Stimulated activated CD4-positive, alpha-beta T cell treated with anti-CD3 and anti-CD28 coated beads, Interleukin-15, amount 100 ng/mL, for 24 hours (primary cell): ENCODE results near the gene NHSL2.

ENCODE experiments used
- DNase-seq: peaks from one replicate; pipeline ENCODE4 v3.0.0-alpha.2; 2020

NHSL2 gene

DNA sequence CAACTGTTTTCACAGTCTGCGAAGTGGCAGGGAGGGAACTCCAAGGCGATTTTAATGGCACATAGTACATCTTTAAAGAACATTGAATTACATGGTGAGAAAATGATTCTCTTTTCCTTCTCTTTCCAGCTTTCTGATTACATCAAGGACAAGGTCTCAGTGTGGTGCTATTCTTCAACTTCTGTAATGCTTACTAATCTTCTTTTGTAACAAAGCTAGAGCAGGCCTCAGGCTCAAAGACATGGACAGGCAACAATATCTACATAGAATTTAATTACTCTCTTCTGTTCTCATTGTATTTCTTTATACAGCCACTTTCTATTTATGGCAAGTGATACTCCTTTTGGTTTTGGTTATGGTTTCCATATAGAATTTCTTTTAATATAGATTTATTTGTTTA, 172.6 kb downstream of the NHSL2 start:
- DNase-seq, result no peak

DNA sequence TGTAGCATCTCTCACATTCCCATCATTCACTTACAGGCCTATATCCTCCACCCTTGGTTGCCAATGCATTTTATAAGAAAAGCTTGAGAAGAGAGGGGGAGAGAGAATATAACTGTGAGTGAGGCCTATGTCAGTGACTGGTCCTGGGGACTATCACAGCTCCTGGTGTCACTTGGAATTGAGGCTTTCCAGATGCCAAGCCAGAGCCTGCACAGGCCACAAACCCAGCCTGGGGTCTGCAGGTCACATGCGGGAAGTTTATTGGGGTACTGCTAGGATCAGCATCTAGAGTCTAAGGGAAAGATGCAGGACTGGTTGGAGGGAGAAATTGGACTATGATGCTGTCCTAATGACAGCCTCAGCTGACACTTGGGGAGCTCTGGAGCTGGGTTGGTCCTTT, 173.5 kb downstream of the NHSL2 start:
- DNase-seq, result no peak

DNA sequence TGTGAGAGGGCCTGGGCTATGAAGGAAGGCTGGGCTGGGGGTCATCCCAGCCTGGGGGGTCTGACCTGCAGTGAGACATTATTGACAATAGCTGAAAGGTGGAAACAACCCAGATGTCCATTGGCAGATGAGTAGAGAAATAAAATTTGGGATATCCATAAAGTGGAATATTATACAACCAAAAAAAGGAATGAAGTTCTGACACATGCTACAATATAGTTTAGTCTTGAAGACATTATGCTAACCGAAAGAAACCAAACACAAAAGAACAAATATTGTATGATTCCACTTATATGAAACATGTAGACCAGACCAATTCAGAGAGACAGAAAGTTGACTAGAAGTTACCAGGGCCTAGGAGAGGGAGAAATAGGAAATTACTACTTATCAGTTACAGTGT, 176.3 kb downstream of the NHSL2 start:
- no peak for DNase-seq

DNA sequence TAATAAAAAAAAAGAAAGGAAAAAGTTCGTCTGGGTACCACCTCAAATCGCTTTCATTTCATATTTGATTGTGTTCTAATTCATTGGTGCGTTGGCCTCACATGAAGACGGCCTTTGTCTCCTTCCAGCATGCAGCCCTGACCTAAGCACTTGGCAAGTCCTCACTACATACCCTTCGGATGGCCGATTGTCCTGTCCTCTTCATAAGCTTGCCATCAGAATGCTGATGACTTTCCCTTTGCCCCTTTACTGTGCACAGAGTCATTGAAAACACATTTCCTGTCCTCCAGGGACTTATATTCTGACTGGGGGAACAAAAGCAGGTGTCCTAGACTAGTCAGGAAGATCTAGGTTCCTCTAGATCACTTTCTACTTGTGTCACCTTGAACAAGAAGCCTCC, 178.1 kb downstream of the NHSL2 start:
- no peak for DNase-seq

DNA sequence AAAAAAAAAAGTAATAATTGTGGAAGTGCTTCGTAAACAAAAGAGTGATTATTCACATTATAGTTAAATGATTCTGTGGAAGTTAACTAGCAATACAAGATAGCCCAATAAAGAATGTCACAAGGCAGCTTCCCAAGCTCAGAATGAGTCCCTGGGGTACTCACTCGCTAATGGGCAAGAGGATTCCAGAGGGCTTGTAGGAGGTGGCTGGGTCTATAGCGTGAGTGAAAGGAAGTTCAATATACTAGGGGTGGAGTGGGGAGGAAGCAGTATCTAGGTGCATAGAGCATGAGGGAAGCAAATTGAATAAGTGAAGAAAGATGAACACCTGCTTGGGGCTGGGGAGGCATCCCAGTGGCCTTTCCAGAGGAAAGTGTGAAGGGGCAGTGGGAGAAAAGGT, 178.6 kb downstream of the NHSL2 start:
- no peak for DNase-seq

DNA sequence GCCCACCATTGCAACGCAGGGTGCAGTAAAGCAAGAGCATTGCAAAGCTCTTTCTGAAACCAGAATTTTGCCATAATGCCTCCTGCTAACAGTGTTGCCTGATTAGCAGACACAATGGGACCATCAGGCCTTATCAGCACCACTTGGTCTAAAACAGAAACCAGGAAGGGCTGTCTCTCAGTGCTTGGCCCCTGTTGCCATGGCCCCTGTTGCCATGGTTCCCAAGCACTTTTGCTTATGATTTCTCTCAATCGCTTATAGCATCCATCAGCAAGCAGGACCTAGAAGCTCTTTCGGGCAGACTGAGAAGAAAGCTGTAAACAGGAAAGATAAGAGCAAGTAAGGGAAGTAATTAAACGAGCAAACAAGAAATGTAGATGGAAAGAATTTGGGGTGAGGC, 184.2 kb downstream of the NHSL2 start:
- DNase-seq, result peak; percentile 45

DNA sequence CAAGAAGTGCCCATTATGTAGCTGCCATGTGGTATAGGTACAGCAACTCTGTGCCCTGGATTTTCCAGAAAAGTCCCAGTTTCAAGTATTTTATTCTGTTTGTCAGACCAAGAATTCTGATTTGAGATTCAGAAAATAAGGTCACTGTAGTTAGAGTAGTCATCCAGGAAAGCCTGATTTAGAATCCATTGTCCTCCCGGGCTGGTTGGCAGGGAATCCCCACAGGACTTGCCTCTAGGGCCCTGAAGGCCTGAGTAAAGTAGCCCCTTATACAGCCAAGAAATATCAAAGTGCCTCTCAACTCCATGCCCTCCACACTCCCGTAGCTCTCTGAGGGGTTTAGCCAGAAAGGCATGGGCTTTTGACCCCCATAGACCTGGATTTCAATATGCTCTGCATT, 184.7 kb downstream of the NHSL2 start:
- no peak for DNase-seq

DNA sequence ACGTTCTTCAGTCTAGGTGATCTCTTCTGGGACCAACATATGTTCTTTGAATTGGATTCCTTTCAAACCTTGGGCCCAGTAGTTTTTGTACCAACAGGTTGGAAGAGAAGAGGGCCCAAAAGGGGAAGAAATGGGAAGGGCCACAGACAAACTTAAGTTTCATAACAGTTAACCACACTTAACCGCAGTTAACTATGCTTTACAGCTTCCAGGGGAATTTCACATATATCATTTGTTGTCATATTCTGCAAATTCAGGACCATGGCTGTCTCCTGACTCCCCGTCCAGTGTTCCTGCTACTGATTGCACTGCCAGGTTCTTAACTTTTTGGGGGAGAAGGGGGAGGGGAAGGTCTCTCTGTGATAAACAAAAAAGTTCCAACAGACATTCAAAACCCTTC, 186.5 kb downstream of the NHSL2 start:
- DNase-seq, result no peak

DNA sequence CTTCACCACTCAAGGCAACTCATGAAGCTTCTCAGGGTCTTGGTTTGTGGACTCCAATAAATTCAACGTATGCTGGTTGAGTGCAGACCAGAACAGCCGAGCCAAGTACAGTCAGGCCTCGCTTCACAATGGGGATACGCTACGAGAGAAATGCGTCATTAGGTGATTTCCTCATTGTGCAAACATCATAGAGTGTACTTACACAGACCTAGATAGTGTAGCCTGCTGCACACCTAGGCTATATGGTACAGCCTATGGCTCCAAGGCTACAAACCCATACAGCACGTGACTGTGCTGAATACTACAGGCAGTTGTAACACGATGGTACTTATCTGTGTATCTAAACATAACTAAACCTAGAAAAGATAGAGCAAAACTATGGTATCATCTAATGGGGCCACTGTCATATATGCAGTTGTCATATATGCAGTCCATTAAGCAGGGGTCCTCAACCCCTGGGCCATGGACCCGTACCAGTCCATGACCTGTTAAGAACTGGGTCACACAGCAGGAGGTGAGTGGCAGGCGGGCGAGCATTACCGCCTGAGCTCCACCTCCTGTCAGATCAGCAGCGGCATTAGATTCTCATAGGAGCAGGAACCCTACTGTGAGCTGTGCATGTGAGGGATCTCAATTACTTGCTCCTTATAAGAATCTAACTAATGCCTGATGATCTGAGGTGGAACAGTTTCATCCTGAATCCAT, 189.6 kb downstream of the NHSL2 start:
- no peak for DNase-seq

DNA sequence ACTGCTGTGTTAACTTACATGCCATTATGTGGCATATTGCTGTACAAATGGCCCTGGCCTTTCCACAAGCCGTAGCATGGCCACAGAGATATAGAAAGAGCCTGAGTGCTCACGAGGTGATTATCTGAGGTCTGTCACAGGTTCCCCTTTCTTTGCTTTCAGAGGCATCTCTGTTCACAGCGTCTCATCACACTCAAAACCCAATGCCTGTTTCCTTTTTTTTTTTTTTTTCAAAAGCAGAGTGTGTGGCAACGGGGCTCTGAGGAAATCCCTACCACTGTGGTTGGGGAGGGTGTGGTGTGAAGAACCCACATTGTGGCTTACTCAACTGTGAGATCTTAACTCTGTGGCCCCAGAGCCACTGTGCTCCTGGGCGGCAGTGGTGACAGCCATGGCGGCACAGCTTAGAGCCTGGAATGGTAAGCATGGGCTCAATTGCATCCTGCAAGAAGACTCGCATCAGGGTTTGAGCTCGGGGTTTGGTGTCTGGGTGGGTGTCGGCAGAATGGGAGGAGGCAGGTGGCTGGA, 190.2 kb downstream of the NHSL2 start:
- peak; percentile 70 for DNase-seq

DNA sequence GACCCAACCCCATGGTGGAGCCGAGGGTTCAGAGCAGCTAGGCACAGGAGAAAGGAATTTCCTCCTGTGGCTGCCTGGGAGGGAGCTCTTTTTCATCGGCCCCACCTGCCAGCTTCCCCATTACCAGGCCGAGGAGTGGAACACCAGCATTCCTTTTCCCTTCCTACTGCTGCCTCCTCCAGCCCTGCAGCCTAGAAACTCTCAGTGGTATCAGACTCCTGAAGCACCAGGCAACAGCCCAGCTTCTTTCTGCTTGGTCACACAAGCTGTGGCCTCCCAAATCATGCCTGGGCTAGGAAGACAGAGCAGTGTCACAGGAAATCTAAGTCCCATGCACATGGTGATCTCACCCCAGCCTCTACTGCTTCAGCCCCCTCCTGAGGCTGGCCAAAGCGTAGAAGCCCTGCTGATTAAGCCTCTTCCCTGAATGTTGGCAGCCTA, 191.0 kb downstream of the NHSL2 start:
- DNase-seq, result no peak

DNA sequence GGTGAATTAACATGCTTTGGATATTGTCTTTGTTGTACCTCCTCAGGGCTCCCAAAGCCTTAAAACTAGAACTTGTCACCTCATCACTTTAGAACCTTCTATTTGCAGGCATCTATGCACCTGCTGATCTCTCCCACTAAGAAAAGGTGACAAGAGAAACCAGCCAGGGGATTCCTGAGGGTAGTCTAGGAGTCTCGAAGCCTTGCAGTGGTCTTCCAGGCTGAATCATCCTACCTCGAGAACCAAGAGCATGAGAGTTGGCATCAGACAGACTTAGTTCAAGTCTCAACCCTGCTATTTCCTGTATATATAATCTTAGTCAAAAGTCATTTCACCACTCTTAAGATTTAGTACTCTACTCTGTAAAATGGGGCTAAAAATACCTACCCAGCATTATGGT, 191.5 kb downstream of the NHSL2 start:
- no peak for DNase-seq

DNA sequence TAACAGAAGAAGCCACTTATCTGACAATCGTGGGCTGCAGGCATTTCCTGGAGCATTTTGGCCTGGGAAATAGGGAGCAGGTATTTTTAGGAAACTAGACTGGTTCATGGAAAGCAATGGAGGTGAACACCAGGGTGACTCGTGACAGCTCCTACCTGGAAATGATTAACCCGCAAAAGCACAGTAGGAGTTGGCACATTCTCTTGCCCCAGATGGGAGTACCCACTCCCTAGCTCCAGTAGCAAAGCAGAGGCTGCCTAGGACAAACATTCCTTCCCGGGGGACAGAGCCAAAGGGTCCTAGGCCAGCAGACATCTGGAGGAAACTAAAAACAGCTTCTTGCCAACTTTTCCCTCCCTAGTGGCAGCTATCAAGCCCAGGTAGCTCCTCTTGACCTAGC, 192.1 kb downstream of the NHSL2 start:
- DNase-seq, result no peak

DNA sequence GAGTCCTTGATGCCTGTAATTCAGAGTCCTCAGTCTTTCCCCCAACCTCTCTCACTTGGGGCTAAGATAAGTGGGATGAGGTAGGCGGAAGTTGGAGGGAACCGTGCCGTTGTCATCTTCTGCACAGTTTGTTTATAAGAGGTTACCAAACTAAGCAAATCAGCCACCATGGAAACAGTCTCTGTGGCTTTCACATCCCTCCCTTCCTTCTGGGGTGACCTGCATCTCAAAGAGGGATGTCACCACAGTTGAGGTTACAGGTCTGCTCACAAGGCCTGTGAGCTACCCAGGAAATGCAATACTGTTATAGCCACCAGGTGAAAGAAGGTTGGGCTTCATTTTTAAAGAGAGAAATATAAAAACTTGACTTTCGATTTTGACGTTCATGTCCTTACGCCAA, 194.8 kb downstream of the NHSL2 start:
- DNase-seq, result peak; percentile 13

DNA sequence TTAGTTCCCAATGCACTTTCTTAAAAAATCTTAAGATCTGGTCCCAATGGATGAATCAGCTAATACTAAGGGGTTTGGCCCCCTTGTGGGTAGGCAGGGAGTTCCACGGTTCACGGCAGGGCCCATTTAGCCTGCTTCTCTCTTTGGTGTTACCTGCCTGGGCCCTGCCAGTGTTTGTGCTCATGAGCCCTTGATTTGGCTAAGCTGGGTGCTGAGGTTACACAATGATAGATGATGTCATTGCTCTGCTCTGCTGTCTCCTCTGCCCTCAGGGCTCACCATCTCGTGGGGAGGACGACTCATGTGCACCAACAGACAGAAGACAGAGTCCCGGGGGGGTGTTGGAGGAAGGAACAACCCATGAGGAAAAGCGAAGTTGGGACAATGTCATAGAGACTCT, 196.7 kb downstream of the NHSL2 start:
- no peak for DNase-seq

DNA sequence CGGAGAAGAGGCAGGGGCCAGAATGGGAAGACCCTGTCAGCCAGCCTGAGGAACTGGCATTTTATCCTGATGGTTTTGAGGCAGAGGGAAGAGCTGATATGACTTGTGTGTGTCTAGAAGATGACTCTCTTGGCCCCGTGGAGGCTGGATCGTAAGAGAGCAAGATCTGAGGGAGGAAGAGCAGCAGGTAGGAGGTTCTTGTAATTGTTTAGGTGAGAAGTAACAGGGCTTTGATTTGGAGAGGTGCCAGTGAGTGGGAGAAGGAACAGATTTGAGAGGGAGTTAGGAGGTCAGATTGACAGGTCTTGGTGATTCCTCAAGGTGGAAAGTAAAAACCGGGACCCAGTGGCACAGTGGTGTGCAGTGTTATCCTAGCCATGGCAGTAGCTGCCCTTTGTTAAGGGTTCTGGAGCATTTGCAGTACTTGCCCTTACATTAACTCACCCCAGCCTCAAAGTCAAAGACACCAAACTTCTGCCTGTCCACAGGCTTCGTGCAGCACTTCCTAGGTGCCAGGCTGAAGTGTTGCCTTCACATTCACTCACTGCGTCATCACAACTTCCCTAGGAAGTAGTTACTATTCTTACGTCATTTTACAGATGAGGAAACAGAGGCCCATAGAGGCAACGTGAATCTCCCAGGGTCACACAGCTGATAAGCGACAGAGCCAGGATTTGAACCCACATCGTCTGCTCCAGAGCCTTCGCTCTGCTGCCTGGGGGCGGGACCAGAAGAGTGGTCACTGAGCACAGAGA, 197.4 kb downstream of the NHSL2 start:
- no peak for DNase-seq

DNA sequence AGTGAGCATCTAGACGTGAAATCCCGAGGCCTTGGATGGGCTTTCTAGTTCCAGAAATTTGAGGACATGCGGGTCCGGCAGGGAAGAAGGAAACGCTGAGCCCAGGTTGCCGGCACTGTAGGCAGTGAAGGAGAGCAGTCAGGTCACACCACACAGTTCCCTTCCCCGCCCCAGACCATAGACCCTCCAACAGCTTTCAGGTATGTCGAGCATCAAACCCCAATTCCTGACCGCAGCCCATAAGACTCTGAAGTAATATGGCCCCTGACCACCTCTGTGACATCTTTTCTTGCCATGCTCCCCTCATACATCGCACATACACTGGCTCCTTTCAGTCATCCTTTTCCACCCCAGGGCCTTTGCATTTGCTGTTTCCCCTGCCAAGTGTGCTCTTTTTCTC, 198.0 kb downstream of the NHSL2 start:
- no peak for DNase-seq

DNA sequence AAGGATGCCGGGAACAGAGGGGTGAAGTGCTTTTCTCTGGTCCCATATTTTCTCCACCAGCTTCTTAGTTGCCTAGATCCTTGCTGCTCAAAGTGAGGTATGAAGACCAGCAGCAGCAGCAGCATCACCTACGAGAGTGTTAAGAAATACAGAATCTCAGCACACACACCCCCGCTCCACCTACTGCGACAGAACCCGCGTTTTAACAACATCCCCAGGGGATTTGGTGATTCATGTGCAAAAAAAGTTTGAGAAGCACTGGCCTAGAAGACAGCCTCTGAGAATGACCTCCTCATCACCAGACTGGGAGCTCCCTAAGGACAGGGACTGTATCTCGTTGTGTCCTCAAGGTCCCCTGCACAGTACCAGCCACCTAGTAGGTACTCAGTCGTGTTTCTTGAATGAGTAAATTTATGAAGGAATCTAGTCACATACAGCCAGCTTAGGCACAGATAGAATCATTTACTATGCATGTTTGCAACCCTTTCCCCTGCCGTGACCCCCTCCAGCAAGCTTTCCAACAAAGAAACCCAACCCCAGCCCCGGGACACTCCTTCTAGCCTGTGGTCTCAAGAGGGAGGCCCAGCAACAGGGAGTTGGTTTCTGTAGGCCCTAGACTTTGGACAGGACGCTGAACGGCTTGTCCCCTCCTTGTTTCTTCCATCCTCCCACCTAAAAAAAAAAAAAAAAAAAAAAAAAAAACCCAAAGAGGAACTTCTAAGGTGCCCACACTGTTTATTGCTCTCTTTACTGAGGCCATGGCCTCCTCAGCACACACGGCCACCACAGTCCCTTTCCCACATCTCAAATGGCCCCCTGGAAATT, 199.6 kb downstream of the NHSL2 start:
- no peak for DNase-seq

DNA sequence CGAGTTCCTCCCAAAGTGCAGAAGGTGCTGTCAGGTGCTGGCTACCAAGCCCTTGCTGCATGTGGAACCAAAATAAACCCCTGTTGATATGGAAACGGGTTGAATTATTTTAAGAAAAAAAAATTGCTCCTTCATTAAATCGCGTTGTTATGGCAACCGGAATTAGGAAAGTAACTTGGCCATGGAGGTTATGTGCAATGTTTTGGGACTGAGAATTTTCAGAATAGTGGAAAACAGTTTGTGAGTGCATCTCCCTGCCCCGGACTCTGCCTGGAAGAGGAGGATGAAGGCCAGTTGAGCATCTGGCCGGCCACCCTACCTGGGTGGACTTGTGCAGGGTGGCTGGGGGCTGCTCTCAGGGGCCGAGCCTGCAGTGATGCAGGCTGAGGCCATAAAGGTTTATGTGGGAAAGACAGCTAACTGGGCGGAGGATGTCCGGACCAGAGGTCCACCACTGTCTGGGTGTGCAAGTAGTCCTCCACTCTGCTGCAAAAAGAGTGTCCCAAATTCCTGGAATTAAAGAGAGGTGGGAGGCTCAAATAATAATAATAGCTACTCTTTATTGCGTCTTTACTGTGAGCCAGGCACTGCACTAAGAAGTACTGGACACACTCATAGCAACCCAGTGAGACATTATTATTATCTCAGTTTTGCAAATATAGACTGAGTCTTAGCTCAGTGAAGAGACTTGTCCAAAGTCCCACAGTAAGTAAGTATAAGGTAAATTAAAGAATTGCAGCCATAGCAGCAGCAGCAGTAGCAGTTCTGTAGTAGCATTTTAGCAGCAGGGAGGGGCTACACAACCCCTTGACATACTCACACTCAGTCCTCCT, 200.4 kb downstream of the NHSL2 start:
- DNase-seq, result no peak

DNA sequence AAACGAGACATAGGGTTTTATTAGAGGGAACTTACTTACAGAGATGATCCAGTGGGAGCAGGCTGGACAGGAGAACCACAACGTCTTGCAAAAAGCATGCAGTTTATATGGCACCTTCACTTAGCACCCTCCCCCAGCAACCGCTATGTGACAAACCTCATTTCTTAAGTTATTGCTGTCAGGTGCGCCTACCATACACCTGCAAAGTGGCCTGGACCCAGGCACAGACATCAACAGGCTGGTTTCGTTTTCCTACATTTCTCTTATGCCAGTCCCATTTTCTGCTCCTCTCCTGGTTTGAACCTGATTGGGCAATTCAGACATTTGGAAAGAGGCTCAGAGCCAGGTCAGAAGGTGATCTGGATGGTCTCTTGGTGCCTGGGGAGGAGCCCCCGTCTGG, 202.8 kb downstream of the NHSL2 start:
- DNase-seq, result no peak

DNA sequence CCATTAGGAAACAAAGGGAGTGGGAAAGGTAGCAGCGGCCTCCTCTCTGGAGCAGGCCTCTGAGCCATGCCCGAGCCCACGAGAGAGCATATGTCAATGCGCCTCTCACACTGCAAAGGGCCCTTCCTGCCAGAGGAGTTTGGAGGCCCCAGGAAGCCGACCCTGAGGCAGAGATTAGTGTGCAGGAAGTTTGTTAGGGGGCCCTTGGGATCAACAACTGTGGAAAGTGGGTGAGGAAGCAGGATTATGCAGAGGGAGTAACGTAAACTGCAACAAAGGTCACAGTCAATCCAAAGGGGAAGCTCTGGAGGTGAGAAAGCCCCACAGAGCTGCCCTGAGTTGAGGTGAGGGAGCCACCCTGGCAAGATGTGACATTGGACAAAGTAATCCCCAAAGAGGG, 203.7 kb downstream of the NHSL2 start:
- DNase-seq, result no peak

DNA sequence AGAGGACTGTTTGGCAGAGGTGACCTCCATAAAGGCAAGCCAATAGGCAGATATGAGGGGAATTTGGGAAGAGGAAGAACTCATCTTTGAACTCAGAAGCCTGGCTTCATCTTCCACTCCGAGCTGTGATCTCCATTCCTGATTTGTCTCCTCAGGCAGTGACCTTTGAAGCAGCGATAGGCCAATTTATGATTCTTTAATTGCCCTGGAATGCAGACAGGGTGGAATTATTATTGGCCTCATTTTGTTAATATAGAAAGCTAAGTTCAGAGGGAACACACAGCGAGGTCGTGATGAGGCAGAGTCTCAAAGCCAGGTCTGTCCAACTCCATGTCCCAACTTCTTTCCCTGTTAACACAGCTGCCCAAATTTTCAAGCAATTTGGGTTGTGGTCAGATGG, 204.2 kb downstream of the NHSL2 start:
- DNase-seq, result no peak

DNA sequence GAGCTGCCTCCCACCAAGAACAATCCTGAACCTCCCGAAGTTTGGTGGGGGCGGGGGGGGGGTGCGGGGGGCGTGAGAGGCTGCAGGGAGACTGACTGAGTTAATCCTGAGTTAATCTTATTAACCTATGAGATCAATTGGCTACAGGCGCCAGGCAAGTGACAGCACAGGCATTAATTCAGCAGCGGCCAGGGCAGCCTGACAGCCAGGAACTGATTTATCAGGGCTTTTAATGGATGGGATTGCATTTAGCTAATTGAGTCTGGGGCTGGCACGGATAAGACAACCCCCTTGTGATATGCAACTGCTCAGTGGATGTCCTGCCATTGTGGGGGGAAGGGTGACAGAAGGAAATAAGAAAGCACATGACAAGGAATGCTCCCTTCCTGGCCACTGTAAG, 204.7 kb downstream of the NHSL2 start:
- no peak for DNase-seq
